Amniotic stem cell (primary cell): ENCODE results near the gene METTL17.
"Not testable (repeated sequence)": the region's sequence is repeated elsewhere in the genome, so short reads cannot be mapped to it uniquely, and the experiment has no call there.

Experiments used
- DNase-seq: peaks from one replicate; lab custom pipeline; 2025; lab: John Stamatoyannopoulos, UW

Gene METTL17

GRCh38 chr14:20996521-20996920, 6.7 kb downstream of the METTL17 start:
- DNase-seq, result no peak

GRCh38 chr14:20997115-20997514, 7.3 kb downstream of the METTL17 start:
- no peak for DNase-seq

- no peak for DNase-seq
Measured at GRCh38 chr14:20997564-20997963, 7.8 kb downstream of the METTL17 start.

- DNase-seq, result no peak
Measured at GRCh38 chr14:20998139-20998538, 8.4 kb downstream of the METTL17 start.

- no peak for DNase-seq
Measured at GRCh38 chr14:20998674-20999366, 9.0 kb downstream of the METTL17 start, which contains the start of gene SLC39A2. SLC39A2 (plus strand) TSS chr14:20999293; CDS start chr14:20999447, 154 bp downstream.

GRCh38 chr14:20999591-20999990, 9.8 kb downstream of the METTL17 start:
- DNase-seq, result no peak

DNA sequence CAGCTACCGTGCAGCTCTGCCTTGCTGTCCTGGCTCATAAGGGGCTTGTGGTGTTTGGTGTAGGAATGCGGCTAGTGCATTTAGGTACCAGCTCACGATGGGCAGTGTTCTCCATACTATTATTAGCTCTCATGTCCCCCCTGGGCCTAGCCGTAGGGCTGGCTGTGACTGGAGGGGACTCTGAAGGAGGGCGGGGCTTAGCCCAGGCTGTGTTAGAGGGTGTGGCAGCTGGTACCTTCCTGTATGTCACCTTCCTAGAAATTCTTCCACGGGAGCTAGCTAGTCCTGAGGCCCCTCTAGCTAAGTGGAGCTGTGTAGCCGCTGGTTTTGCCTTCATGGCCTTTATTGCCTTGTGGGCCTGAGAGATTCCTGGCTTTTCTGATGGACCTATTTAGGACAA, 11.4 kb downstream of the METTL17 start:
- no peak for DNase-seq

- DNase-seq, result no peak
Measured at GRCh38 chr14:21003788-21004346, 14.1 kb downstream of the METTL17 start.

GRCh38 chr14:21009721-21010120, 19.9 kb downstream of the METTL17 start:
- not testable (repeated sequence) for DNase-seq

- no peak for DNase-seq
Measured at GRCh38 chr14:21011136-21011535, 21.4 kb downstream of the METTL17 start.

DNA sequence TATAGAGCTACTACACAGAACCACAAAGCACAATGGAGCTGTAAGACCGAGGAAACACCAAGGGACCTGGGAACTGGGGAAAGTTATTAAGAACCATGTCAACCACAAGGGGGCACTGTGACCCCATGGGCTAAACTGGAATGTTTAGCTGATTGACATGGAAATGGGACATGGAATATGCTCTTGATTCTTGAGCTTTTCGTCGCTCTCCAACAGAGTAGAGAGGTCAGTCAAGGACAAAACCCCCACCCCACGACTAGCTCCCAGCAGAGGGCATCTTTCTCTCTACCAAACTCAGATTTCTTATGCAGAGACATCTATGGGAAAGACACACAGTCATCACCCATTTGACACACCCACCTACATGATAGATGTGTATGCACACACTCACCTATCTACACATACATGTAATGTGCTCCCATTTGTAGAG, 25.0 kb downstream of the METTL17 start:
- DNase-seq, result peak; percentile 64

DNA sequence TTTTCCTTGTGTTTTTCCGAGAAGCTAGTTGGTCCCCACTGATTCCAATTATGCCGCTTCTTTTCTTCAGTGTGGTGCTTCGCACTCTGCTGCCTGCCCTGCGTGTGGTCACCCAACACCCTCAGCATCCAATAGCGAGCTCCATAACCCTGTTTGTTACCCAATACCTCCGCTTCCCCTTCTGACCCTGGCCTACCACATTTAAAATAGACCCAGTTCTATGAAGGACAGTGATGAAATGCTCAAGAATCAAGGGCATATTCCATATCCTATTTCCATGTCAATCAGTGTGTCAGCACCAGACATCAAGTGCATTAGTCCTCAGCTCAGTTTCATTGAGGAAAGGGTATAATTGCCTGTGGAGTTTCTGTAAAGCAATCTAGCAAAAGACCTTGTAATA, 25.5 kb downstream of the METTL17 start:
- no peak for DNase-seq

- DNase-seq, result no peak
Measured at GRCh38 chr14:21016413-21017190, 26.8 kb downstream of the METTL17 start.

DNA sequence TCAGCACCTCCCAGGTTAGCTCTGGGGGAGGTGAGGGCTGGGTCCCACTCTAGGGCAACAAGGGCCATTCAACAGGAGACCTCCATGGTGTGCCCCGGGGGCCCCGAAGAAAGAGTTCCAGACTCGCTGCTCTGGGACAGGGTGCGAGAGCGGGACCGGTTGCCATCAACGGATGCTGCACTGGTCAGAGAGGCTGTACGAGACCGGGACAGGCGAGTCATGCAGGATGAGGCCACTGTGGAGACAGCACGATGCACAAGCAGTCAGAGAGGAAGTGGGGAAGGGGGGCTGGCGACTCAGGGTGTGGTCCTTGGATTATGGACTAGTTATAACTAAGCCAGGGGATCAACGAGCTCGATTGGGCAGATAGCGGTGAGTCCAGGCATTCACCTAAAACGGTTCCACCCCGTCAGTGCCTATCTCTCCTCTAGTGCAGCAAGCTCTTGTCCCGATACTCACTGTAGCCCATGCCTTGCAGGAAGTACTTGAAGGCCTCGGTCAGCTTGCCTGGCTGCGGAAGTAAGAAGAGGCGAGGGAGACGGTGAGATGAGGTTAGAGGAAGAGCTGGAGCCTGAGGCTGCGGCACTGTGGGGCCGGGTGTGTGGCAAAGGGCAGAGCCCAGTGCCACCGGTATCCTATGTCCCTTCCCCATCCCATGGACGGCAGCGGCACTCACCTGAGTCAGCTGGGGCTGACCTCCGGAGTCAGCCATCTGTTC, 27.9 kb downstream of the METTL17 start:
- DNase-seq, result no peak

- no peak for DNase-seq
Measured at GRCh38 chr14:21018286-21018685, 28.5 kb downstream of the METTL17 start.

DNA sequence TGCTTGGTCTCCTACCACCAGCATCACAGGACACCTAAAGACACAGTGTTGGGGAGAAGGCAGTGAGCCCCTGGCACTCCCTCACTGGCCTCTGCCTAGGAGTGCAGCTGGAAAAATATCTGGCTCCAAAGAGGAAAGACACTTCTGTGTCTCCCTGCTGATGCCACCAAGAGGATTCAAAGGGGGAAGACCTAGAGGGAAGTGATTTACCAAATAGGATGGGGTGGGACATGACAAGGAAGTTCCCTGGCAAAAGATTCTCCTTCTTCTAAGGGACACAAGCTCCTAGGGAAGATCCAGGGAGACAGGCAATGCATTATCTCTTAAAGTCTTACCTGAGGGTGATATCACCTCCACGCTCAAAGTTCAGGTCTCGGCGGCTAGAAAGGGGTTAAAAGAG, 29.0 kb downstream of the METTL17 start:
- no peak for DNase-seq

DNA sequence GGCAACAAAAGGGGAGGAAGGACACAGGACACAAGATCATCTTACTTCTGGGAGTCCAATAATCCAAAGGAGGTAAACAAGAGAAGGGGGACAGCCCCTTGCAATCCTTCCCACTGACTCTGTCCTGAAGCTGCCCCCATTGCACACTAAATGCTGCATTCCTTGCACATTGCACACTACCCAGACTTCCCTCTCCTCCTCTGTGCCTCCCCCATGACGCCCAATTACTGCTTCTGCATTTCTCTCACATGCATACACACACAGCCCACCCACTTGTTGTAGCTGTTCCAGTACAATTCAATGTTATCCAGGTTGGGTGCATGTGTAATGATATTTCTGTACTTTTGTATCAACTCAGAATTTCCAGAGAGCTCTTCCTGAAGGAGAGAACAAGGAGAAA, 29.6 kb downstream of the METTL17 start:
- no peak for DNase-seq

- DNase-seq, result no peak
Measured at GRCh38 chr14:21020977-21021545, 31.3 kb downstream of the METTL17 start.

DNA sequence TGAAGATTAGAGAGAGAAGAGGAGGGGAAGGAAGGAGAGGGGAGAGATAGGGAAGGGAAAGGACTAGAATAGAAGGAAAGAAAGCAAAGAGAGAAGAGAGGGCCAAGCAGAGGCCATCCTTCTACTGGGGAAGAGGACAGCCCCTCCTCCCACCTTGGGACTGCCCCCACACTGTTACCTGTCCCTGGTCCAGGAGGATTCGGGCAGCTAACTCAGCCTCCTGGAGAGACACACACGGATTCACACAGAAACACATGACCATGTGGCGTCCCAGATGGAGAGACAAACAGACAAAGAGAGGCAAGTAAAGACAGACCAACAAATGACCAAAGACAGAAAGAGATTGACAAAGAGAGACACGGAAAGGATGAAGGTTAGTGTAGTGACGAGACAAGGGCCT, 32.9 kb downstream of the METTL17 start:
- DNase-seq, result no peak

DNA sequence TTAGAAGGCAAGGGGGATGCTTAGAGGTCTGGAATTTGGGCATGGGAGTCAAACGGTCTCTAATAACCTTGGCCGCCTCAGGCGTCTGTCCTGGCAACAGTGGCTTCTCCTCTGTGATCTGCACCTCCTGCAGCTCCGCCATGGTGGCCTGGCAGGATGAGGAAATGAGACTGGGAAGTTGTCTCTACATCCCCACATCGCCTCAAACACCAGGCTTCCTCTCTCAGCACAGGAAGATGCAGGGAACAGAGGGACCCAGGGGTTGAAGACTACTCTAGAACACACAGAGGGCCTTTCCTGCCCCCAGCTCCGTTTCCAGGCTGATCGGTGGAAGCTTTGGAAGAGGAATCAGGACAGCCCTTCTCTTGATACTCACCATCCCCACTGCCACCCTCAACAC, 33.4 kb downstream of the METTL17 start:
- no peak for DNase-seq

DNA sequence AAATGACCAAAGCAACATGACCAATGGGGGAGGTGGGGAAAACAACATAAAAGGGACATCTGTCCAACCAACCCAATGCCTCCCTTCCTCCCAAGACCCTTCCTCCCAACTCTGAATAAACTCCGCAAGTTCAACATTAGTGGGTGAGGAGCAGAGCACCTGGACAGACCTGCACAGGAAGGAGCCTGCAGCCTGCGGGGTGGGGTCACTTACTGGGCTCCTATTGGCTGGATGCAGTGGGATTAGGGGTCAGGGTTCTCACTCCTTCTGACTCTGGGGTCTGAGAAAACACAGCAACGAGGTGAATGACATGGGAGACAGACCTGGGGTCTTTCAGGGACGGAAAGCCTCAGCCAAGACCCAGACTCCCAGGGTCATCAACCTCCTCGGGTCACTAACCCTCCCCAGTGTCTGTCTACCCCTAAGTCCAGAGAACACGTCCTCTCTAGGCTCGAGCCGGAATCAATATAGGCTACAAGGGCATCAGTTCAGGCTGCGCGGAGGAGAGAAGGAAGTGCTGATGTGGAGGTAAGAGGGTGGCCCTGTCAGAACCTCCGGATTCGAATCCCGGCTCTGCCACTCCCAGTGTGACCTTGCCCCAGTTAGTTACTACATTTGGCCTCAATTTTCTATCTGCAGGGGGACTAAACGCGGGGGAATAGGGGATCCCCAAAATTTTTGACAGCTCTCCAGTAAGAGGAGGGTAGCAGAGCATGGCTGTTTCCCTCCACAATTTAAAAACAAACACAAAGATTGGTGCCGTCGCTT, 34.2 kb downstream of the METTL17 start:
- DNase-seq, result no peak
